Dendritic cell treated with granulocyte-macrophage colony-stimulating factor and Interleukin-4, amounts not matched to agents 40 ng/mL and 50 ng/mL, for 4 days (primary cell): ENCODE measurements around the gene F9.

Experiments used
- H3K27ac Mint-ChIP-seq: one replicate; pipeline ENCODE4 v1.8.0; 2022; ENCODE audit warnings: mild to moderate bottlenecking, mixed read lengths
- H3K27me3 Mint-ChIP-seq: one replicate; pipeline ENCODE4 v1.8.0; 2022; ENCODE audit warnings: mild to moderate bottlenecking, mixed read lengths
- H3K36me3 Mint-ChIP-seq: one replicate; pipeline ENCODE4 v1.8.0; 2022; ENCODE audit warnings: low read depth, mixed read lengths
- H3K4me1 Mint-ChIP-seq: one replicate; pipeline ENCODE4 v1.8.0; 2022; ENCODE audit warnings: low read depth, mixed read lengths
- H3K4me3 Mint-ChIP-seq: one replicate; pipeline ENCODE4 v1.8.0; 2022; ENCODE audit warnings: mild to moderate bottlenecking, moderate library complexity, mixed read lengths
- H3K9me3 Mint-ChIP-seq: one replicate; pipeline ENCODE4 v1.8.0; 2022; ENCODE audit warnings: mixed read lengths
- intact Hi-C: fragments of 100-400 bp; cut with micrococcal nuclease; formaldehyde crosslinking; loops from one replicate; pipeline ENCODE4 v1.15.0; 2022

The F9 gene

DNA sequence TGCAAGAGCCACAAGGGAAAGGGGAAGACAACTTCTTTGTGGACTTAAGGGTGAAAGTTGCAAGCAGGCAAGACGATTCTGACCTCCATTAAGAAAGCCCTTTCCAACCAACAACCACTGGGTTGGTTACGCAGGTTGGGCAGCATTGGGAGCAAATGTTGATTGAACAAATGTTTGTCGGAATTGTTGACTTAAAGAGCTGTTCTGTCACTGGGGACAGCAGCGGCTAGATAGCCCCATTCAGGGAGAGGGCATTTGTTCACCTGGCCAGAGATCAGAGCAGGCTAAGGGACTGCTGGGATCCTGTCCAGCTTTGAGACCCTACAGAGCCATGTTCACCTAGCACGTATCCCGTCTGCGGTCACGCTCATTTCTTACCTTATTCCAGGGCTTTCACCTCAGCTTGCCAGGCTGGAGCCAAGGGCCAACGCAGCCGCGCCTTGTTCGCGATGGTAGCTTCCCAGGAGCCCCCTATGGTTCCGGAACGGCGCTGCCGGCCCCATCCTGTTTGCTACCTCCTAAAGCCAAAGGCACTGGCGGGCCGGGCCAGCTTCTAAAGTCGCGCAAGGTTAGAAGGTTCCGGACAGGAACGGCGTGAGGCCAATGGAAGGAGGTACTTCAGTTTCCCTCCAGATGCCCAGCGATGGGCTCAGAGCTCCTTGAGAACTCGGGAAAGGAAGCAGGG lies 24.6 kb downstream of the F9 start:
- no peaks in the 10 kb centered on the region for H3K27me3 Mint-ChIP-seq
- H3K9me3 Mint-ChIP-seq, result no peaks in the 10 kb centered on the region
- peak overlapping the region; percentile 30 for H3K27ac Mint-ChIP-seq
- H3K4me3 Mint-ChIP-seq, result peak overlapping the region; percentile 63
- intact Hi-C loops, result loop anchor here (5.0 kb wide), 1 partner anchor 708 kb away; no protein-coding TSS in a partner anchor
- H3K36me3 Mint-ChIP-seq, result no peaks in the 10 kb centered on the region
- peaks cover 20% of the 10 kb centered on the region for H3K4me1 Mint-ChIP-seq

DNA sequence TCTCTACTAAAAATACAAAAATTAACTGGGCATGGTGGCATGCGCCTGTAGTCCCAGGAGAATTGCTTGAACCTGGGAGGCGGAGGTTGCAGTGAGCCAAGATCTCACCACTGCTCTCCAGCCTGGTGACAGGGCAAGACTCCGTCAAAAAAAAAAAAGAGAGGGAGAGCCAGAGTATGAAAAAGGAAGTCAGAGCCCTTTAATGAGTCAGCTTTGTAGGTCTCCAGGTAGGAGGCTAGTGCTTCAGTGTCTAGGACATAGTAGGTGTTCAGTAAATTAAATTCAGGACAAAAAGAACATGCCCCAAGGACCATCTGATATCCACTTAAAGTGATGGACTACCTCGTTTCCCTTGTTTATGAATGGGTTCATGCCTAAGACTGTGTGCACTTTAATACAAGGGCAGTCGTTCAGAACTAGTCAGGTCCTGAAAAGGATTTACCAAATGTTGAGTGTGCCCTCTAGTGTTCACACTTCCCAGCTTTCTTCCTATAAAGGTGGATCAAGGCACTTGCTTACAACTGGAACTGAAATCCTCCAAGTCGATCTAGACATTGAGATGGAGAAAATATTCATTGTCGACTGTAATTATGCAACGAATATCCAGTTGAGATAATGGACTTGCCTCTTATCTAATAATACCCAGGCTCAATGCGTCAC lies 29.0 kb downstream of the F9 start:
- Mint-ChIP-seq H3K4me3 (no peak overlapping the region), H3K27me3 (no peaks in the 10 kb centered on the region), H3K4me1 (peaks cover 12% of the 10 kb centered on the region), H3K9me3 (no peaks in the 10 kb centered on the region), H3K27ac (no peak overlapping the region), H3K36me3 (no peaks in the 10 kb centered on the region)
- intact Hi-C loops, result loop anchor here (1.0 to 10.0 kb wide), 3 partner anchors 365 to 784 kb away; no protein-coding TSS in a partner anchor

DNA sequence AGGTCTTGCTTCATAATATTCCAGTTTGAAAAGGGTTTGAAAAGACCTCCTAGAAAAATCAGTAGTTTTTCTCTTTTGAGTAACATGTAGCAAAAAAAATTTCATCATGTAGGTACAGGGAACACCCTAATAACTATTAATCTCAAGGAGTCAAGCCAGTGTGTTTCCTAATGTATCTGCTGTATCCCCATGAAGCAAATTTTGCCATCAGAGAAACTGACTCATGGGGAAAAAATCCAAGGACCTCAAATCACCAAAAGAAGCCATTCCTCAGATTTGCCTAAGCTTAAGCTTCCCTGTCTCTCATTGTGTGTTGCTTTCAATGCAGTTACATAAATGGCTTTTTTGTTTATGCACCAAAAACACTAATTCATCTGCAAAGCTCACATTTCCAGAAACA lies 29.7 kb downstream of the F9 start:
- no peak overlapping the region for H3K27ac Mint-ChIP-seq
- intact Hi-C loops, result loop anchor here (10.0 kb wide), 1 partner anchor 365 kb away; no protein-coding TSS in a partner anchor

DNA sequence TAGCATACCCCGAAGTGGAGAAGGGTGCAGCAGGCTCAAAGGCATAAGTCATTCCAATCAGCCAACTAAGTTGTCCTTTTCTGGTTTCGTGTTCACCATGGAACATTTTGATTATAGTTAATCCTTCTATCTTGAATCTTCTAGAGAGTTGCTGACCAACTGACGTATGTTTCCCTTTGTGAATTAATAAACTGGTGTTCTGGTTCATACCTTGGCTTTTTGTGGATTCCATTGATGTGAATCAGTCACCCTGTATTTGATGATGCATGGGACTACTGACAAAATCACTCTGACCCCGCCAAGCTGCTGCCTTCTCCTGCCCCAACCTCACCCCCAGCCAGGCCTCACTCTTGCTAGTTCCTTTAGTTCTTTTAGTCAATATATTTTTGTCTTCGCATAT lies 32.7 kb downstream of the F9 start:
- intact Hi-C loops, result loop anchor here (10.0 kb wide), 1 partner anchor 368 kb away; no protein-coding TSS in a partner anchor
- H3K36me3 Mint-ChIP-seq, result no peaks in the 10 kb centered on the region
- H3K9me3 Mint-ChIP-seq, result no peaks in the 10 kb centered on the region
- H3K4me1 Mint-ChIP-seq, result no peaks in the 10 kb centered on the region
- no peak overlapping the region for H3K4me3 Mint-ChIP-seq
- H3K27me3 Mint-ChIP-seq, result no peaks in the 10 kb centered on the region
- no peak overlapping the region for H3K27ac Mint-ChIP-seq

More for the DNA sequence above, 29.7 kb downstream of the F9 start:
- Mint-ChIP-seq H3K36me3 (no peaks in the 10 kb centered on the region), H3K9me3 (no peaks in the 10 kb centered on the region), H3K4me3 (no peak overlapping the region), H3K27me3 (no peaks in the 10 kb centered on the region), H3K4me1 (peaks cover 5% of the 10 kb centered on the region)

DNA sequence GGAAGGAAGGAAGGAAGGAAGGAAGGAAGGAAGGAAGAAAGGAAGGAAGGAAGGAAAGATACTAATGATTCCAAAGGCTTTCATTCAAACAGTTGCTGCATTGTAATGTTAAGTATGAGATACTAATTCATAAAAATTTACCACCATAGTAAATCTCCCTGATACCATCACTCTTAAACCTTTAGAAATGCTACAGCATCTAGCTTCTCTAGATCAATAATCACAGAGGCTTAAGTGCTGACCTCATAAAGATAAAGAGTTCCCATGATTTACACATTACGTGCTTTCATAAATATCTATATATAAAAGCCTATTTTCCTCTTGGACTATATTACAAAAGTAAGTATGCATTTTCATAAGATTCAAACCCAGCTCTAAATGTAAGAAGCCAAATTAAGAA lies 36.4 kb downstream of the F9 start:
- H3K4me1 Mint-ChIP-seq, result no peaks in the 10 kb centered on the region
- H3K9me3 Mint-ChIP-seq, result no peaks in the 10 kb centered on the region
- no peak overlapping the region for H3K4me3 Mint-ChIP-seq
- no peak overlapping the region for H3K27ac Mint-ChIP-seq
- no peaks in the 10 kb centered on the region for H3K36me3 Mint-ChIP-seq
- intact Hi-C loops, result loop anchor here (10.0 kb wide), 1 partner anchor 372 kb away; no protein-coding TSS in a partner anchor
- H3K27me3 Mint-ChIP-seq, result no peaks in the 10 kb centered on the region

DNA sequence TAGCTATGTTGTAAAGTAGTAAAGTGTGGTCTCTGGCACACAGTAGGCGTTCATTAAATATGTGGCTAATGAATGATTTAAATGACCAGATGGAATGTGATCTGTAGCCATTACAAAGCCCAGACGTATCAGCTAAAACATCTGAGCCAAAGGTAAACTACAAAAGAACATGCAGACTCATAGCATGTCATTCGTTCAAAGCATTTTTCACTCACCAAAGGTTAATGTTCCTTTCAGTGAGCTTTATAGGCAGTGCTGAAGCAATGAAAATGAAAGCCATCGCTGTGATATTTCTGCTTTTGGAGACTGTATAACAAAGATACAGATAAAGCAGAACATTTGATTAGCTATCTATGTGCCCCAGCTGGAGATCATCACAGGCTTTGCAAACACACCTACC lies 50.5 kb downstream of the F9 start:
- intact Hi-C loops, result no loop called here
- Mint-ChIP-seq H3K4me3 (no peak overlapping the region), H3K4me1 (no peaks in the 10 kb centered on the region), H3K27me3 (no peaks in the 10 kb centered on the region), H3K9me3 (no peaks in the 10 kb centered on the region), H3K27ac (no peak overlapping the region), H3K36me3 (no peaks in the 10 kb centered on the region)

DNA sequence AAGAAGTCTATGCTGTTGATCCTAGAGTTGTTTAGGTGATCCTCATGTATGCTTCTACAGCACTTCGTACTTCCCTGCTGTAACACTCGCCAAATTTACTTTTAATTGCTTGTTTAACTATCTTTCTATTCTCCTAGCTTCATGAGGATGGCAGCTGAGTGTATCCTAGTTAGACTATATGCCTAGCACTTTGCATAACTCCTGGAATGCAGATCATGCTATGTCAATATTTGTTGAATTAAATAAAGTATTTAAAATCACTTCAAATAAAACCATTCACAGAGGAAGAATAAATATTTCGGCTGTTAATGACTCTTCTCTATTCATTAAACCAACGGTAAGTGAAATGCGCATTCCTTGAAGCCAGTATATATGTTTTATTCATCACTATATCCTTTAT lies 55.1 kb downstream of the F9 start:
- Mint-ChIP-seq H3K4me3 (no peak overlapping the region), H3K36me3 (no peaks in the 10 kb centered on the region), H3K4me1 (peaks cover 5% of the 10 kb centered on the region), H3K9me3 (no peaks in the 10 kb centered on the region), H3K27me3 (no peaks in the 10 kb centered on the region), H3K27ac (no peak overlapping the region)
- intact Hi-C loops, result no loop called here

DNA sequence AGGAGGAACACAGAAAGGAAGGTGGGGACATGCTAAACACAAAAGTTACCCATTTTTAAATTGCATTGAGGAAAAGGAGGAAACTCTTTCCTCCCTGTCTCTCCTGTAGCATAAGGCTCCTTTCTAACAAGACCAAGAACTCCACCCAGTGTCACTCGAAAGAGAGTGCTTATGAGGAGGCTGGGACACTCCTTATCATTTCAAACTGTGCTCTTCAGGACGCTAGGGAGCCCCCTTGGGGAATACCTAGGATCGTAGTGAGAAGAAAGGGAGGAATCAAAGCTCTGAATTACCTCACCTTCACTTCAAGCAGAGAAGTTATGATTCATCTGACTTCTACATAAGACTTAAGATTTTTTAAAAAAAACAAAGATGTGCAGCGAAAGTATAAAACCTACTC lies 65.5 kb downstream of the F9 start:
- H3K36me3 Mint-ChIP-seq, result no peaks in the 10 kb centered on the region
- H3K9me3 Mint-ChIP-seq, result no peaks in the 10 kb centered on the region
- no peak overlapping the region for H3K4me3 Mint-ChIP-seq
- H3K27me3 Mint-ChIP-seq, result no peaks in the 10 kb centered on the region
- intact Hi-C loops, result no loop called here
- H3K27ac Mint-ChIP-seq, result no peak overlapping the region
- H3K4me1 Mint-ChIP-seq, result no peaks in the 10 kb centered on the region

DNA sequence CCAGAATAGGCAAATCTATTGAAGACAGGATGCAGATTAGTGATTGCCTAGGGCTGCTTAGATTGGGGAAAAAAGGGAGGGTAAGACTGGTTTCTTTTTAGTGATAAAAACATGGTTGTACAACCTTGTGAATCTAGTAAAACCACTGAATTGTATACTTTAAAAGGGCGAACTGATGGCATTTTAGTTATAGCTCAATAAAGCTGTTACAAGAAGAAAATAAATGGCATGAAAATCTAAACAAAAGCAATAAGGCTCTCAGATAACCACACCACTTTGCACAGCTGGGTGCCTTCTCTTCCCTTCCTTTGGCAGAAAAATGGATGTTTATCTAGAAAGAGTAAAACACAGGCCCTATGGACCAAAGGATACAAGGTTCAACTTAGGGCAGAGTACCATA lies 69.6 kb downstream of the F9 start:
- no peak overlapping the region for H3K27ac Mint-ChIP-seq
- no peak overlapping the region for H3K4me3 Mint-ChIP-seq
- no peaks in the 10 kb centered on the region for H3K4me1 Mint-ChIP-seq
- intact Hi-C loops, result no loop called here
- H3K27me3 Mint-ChIP-seq, result no peaks in the 10 kb centered on the region
- no peaks in the 10 kb centered on the region for H3K9me3 Mint-ChIP-seq
- no peaks in the 10 kb centered on the region for H3K36me3 Mint-ChIP-seq
